Motor neuron (in vitro differentiated cells): Measurements from ENCODE around the gene OR8J1. TPM values are rescaled to one million over a fixed set of nuclear protein-coding genes. Genes with fewer than 3 reads are reported as not detected.

ENCODE experiments used
- total RNA-seq, 8 experiments: library from RNA; unstranded; fragments of 300-600 nt; gene quantifications; 2 replicates each; pipeline versions ENCODE4 v1.2.3 to v1.2.4, GENCODE V29; 2022

OR8J1 gene
- total RNA-seq, 8 experiments from 2014 or later, result 0.33 TPM; not detected in 7

Other genes with a start within 250 kb of the OR8J1 start
- gene OR8H3, start 231.9 kb upstream of the OR8J1 start, total RNA-seq, result under 1 TPM in 1 of 8 experiments, not detected in 7; 0.49 TPM
- gene OR8J3, start 214.1 kb upstream of the OR8J1 start, total RNA-seq, result under 1 TPM in 1 of 8 experiments, not detected in 7; 0.14 TPM
- under 1 TPM in 1 of 8 experiments, not detected in 7; 0.33 TPM for gene OR8K5, start 194.0 kb upstream of the OR8J1 start, total RNA-seq
- not detected for gene OR5J2, start 177.7 kb upstream of the OR8J1 start, total RNA-seq
- gene OR5T2, start 120.0 kb upstream of the OR8J1 start, total RNA-seq, result under 1 TPM in 2 of 8 experiments, not detected in 6; 0.15 to 0.38 TPM
- not detected for gene OR5T3, start 102.0 kb upstream of the OR8J1 start, total RNA-seq
- gene OR5T1, start 80.1 kb upstream of the OR8J1 start, total RNA-seq, result under 1 TPM in 1 of 8 experiments, not detected in 7; 0.38 TPM
- under 1 TPM in 1 of 8 experiments, not detected in 7; 0.09 TPM for gene OR8H1, start 62.0 kb upstream of the OR8J1 start, total RNA-seq
- gene OR8K3, start 39.1 kb upstream of the OR8J1 start, total RNA-seq, result not detected
- not detected for gene OR8K1, start 8.3 kb upstream of the OR8J1 start, total RNA-seq
- under 1 TPM in 1 of 8 experiments, not detected in 7; 0.33 TPM for gene OR8U1, start 21.3 kb downstream of the OR8J1 start, total RNA-seq
- gene OR5AL1, start 58.4 kb downstream of the OR8J1 start, total RNA-seq, result not detected
- gene OR5M3, start 119.1 kb downstream of the OR8J1 start, total RNA-seq, result not detected
- gene OR5M8, start 137.1 kb downstream of the OR8J1 start, total RNA-seq, result not detected
- gene OR5M11, start 189.0 kb downstream of the OR8J1 start, total RNA-seq, result under 1 TPM in 1 of 8 experiments, not detected in 7; 0.28 TPM
- gene OR5M10, start 223.4 kb downstream of the OR8J1 start, total RNA-seq, result under 1 TPM in 1 of 8 experiments, not detected in 7; 0.66 TPM